ENCODE data around the gene LSM14A. TPM values are rescaled to one million over a fixed set of nuclear protein-coding genes. Genes with fewer than 3 reads are reported as not detected.

The LSM14A gene
- total and polyA plus RNA-seq, 2 of the 8 experiments (the other 6 are each of a cell fraction or from before 2014, with no cell fraction given): 117 to 195 TPM

DNA sequence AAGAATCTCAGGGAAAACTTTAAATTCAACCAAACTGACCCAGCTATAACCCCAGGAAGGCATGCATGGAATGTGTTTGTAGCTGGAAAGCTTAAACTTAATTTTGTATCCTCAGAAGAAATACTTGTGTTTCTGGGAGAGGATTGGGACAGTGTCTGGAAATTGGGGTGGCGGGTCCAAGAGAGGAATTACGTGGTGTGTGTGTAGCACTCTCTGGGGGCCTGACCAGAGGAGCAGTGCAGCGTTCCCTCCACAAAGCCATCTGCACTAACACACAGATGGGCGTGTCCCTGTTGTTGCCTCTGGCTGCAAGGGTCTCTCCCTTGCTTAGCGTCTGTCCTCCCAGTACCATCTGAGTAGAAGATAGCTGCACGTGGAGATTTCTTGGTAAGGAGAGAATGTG lies 88.5 kb downstream of the LSM14A start:
- peaks cover 3 to 51% of the 10 kb centered on the region in 2 experiments; a peak in 2 of 4 replicates for H3K79me2 ChIP-seq (ENCODE audit: control insufficient read depth in 1 of 2, insufficient read depth in 2 of 2, low read length in 2 of 2)
- POLR2A ChIA-PET (ENCODE audit: partially characterized antibody): interaction anchor here (1.2 to 1.5 kb wide), 3 partner anchors 9 to 24 kb away, joined by 3 to 6 read pairs (median 4); no protein-coding TSS in a partner anchor
- no peak for FAIRE-seq

More for the DNA sequence above, 88.5 kb downstream of the LSM14A start:
- Histone ChIP-seq H2AFZ (ENCODE audit: low read length) (no peak overlapping the region), H3K27me3 (replicated peaks in 1 of 4; ENCODE audit: control insufficient read depth in 3 of 4, extremely low read depth in 1 of 4, insufficient read depth in 3 of 4, low read length in 3 of 4) (no peaks in the 10 kb centered on the region), H2BK12ac (ENCODE audit: low read depth, low read length) (no peak overlapping the region), H2BK20ac (ENCODE audit: low read length) (no peak overlapping the region), H4K8ac (ENCODE audit: extremely low read depth, insufficient read depth, low read length) (no peak overlapping the region), H3K9me3 (ENCODE audit: insufficient read depth in 2 of 2, low read depth in 1 of 2, low read length in 1 of 2) (no peaks in the 10 kb centered on the region), H3K18ac (ENCODE audit: extremely low read depth, low read length) (peak overlapping the region; percentile 19; the same call in 1 of the 2 replicates), H2BK15ac (ENCODE audit: low read length) (peak overlapping the region; percentile 22; the same call in 1 of the 2 replicates), H3K23ac (ENCODE audit: insufficient read length) (no peak overlapping the region), H3K4ac (replicated peaks; ENCODE audit: insufficient read length, low read depth, low read length) (no peak overlapping the region), H3K79me1 (ENCODE audit: low read depth, low read length) (peaks cover 4% of the 10 kb centered on the region), H3K4me3 (ENCODE audit: extremely low read depth in 1 of 4, insufficient read depth in 2 of 4, low read depth in 3 of 4, low read length in 4 of 4) (no peak overlapping the region), H2BK5ac (ENCODE audit: low read depth, low read length) (peak overlapping the region; percentile 66), H3K27ac (ENCODE audit: low read depth, low read length) (no peak overlapping the region), H4K91ac (replicated peaks; ENCODE audit: insufficient read length, low read length) (no peak overlapping the region), H3K23me2 (ENCODE audit: low read depth, low read length) (no peaks in the 10 kb centered on the region), H3K14ac (ENCODE audit: insufficient read length) (no peak overlapping the region), H2BK120ac (replicated peaks; ENCODE audit: low read depth, low read length) (no peak overlapping the region), H4K5ac (ENCODE audit: insufficient read length, low read depth, low read length) (no peak overlapping the region), H3K36me3 (ENCODE audit: control insufficient read depth in 2 of 4, insufficient read depth in 4 of 4, low read length in 3 of 4) (no peaks in the 10 kb centered on the region), H2AK5ac (ENCODE audit: low read depth, low read length) (no peak overlapping the region; the same call in 1 of the 2 replicates), H3K9ac (replicated peaks in 1 of 4; ENCODE audit: extremely low read depth in 1 of 4, low read depth in 3 of 4, low read length in 3 of 4) (no peak overlapping the region), H3K4me1 (replicated peaks in 1 of 4; ENCODE audit: control insufficient read depth in 3 of 4, insufficient read depth in 4 of 4, low read length in 3 of 4) (peaks cover 6 to 19% (median 11%) of the 10 kb centered on the region in 4 experiments), H3K4me2 (ENCODE audit: insufficient read depth in 1 of 2, low read depth in 2 of 2, low read length in 2 of 2) (peak overlapping the region; percentile 36 to 38; a peak in 3 of 4 replicates), H3K56ac (replicated peaks; ENCODE audit: insufficient read length, low read depth, low read length) (no peak overlapping the region), H4K20me1 (replicated peaks in 1 of 2; ENCODE audit: control insufficient read depth in 1 of 2, insufficient read depth in 2 of 2, low read length in 2 of 2) (peaks cover 0 to 10% of the 10 kb centered on the region in 2 experiments)
- TF ChIP-seq SUZ12 (IDR thresholded peaks at IDR 0.05; ENCODE audit: low read length) (no peak), KDM1A (IDR thresholded peaks at IDR 0.05; ENCODE audit: borderline replicate concordance, low read length) (no peak), ASH2L (IDR thresholded peaks at IDR 0.05; ENCODE audit: low read length) (no peak), PHF8 (conservative IDR thresholded peaks at IDR 0.05; ENCODE audit: low read depth, low read length) (no peak), TEAD4 (IDR thresholded peaks at IDR 0.05; ENCODE audit: low read depth, low read length) (peak; percentile 43; the same call in 1 of the 2 replicates), SRF (IDR thresholded peaks at IDR 0.05; ENCODE audit: low read depth, low read length) (no peak), SIRT6 (IDR thresholded peaks at IDR 0.05; ENCODE audit: low read length) (no peak), CBX5 (IDR thresholded peaks at IDR 0.05; ENCODE audit: low read depth, low read length) (no peak), BACH1 (IDR thresholded peaks at IDR 0.05; ENCODE audit: low read length) (no peak), TAF7 (optimal IDR thresholded peaks at IDR 0.05; ENCODE audit: borderline replicate concordance, low read depth, low read length) (no peak), FOSL1 (IDR thresholded peaks at IDR 0.05; ENCODE audit: insufficient read depth, low read depth, low read length) (no peak), CREB1 (IDR thresholded peaks at IDR 0.05) (no peak)
- TF ChIP-seq, protein P1, sequence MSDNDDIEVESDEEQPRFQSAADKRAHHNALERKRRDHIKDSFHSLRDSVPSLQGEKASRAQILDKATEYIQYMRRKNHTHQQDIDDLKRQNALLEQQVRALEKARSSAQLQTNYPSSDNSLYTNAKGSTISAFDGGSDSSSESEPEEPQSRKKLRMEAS (IDR thresholded peaks at IDR 0.05): 0 out of 2 replicates have a peak, but pooled peaks have one; percentile 13
- TF ChIP-seq, protein P2, sequence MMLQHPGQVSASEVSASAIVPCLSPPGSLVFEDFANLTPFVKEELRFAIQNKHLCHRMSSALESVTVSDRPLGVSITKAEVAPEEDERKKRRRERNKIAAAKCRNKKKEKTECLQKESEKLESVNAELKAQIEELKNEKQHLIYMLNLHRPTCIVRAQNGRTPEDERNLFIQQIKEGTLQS (IDR thresholded peaks at IDR 0.05; ENCODE audit: insufficient read depth, low read depth, low read length): no peak
- CTCF ChIA-PET (ENCODE audit: partially characterized antibody): interaction anchor here (1.0 to 2.5 kb wide), 8 partner anchors 10 to 85 kb away, joined by 3 to 14 read pairs (median 5); no protein-coding TSS in a partner anchor
- DNase-seq (ENCODE audit: low read depth in 1 of 2, low spot score in 2 of 2): no peak
- 53% methylated on average over 6 of the region's 6 CpGs; no CpG with 5 or more reads in 1 of the 2 experiments for WGBS, 2 experiments (ENCODE audit: extremely low coverage in 1 of 2, insufficient coverage in 1 of 2, insufficient read length in 1 of 2, insufficient replicate concordance in 2 of 2, low coverage in 1 of 2, low lambda C conversion rate in 2 of 2, missing lambda C conversion rate in 1 of 2)
